K562 (cell line): ENCODE measurements around the gene ADD3.

ENCODE experiments used
- CHD2 ChIP-seq: IDR thresholded peaks from 2 replicates; pipeline ENCODE4 v1.6.1; 2011; ENCODE audit warnings: low read depth, low read length
- CTCF ChIP-seq, 3 experiments: IDR thresholded peaks in 2 of 3; conservative IDR thresholded peaks in 1 of 3; 2 replicates each; pipeline ENCODE4 v1.5.1; 2011 to 2012; ENCODE audit warnings: low read length in 3 of 3, mild to moderate bottlenecking in 3 of 3, control low read depth in 2 of 3, improper control_type of control experiment in 1 of 3, inconsistent platforms in 1 of 3, low read depth in 1 of 3, mixed read lengths in 1 of 3, moderate library complexity in 1 of 3; ENCODE audit not compliant: insufficient read depth in 2 of 3
- FOXP4 ChIP-seq: sonication (generic); formaldehyde crosslinking; IDR thresholded peaks from 2 replicates; pipeline ENCODE4 v1.8.0; 2022; ENCODE audit warnings: mild to moderate bottlenecking, missing genetic modification reagents, borderline replicate concordance
- RFX5 ChIP-seq: IDR thresholded peaks from 2 replicates; pipeline ENCODE4 v1.6.1; 2011; ENCODE audit warnings: low read depth, mild to moderate bottlenecking, improper control_type of control experiment, low read length
- SIN3A ChIP-seq, 2 experiments: fragments of 150-350 bp in 1 of 2; IDR thresholded peaks; 2 replicates each; pipeline ENCODE4 v1.6.1; 2011 to 2016; ENCODE audit warnings: borderline replicate concordance in 2 of 2, low read depth in 2 of 2, low read length in 2 of 2, mild to moderate bottlenecking in 2 of 2, moderate library complexity in 2 of 2; ENCODE audit not compliant: control insufficient read depth in 1 of 2

- no peak for TF ChIP-seq RFX5
- no peak for TF ChIP-seq CTCF (IDR thresholded peaks at IDR 0.05 in 2 of 3, conservative IDR thresholded peaks at IDR 0.05 in 1 of 3; ENCODE audit: insufficient read depth in 2 of 3, low read depth in 1 of 3, low read length in 3 of 3)
- no peak for TF ChIP-seq SIN3A (IDR thresholded peaks at IDR 0.05; ENCODE audit: borderline replicate concordance in 2 of 2, control insufficient read depth in 1 of 2, low read depth in 2 of 2, low read length in 2 of 2)
- TF ChIP-seq FOXP4 (CRISPR knock-in tag) = no peak
- no peak for TF ChIP-seq CHD2
Observed at GRCh38 chr10:110078317-110078716, 70.5 kb downstream of the ADD3 start.
